ENCODE data around the gene WDR48. TPM values are rescaled to one million over a fixed set of nuclear protein-coding genes. Genes with fewer than 3 reads are reported as not detected.

Gene WDR48
- total RNA-seq (2022; extraction: Qiagen RNA extraction; ENCODE audit: low read depth): 20.4 to 27.2 TPM (median 24.3 TPM) in 5 replicates

GRCh38 chr3:39051649-39052561 is at the start of gene WDR48, which contains the start of gene SCN11A:
WDR48 (plus strand) TSS chr3:39052016; CDS start chr3:39052026, 10 bp downstream.
SCN11A (minus strand) TSS chr3:39051944; CDS start chr3:38950362, 101,582 bp downstream.

GRCh38 chr3:39107388-39108199 is 55.8 kb downstream of the WDR48 start, which contains the start of the genes GORASP1 and TTC21A:
GORASP1 (minus strand) TSS chr3:39107627; CDS start chr3:39107541, 86 bp downstream.
TTC21A (plus strand) TSS chr3:39107680; CDS start chr3:39107838, 158 bp downstream.

Other genes with a start within 250 kb of the WDR48 start
- gene SCN10A, start 235.8 kb upstream of the WDR48 start, total RNA-seq (2022; extraction: Qiagen RNA extraction; ENCODE audit: low read depth): not detected in 5 replicates
- 0.01 TPM in 1 of 5 replicates, not detected in the others for gene SCN11A, start 72 bp upstream of the WDR48 start, total RNA-seq (2022; extraction: Qiagen RNA extraction; ENCODE audit: low read depth)
- gene GORASP1, start 55.6 kb downstream of the WDR48 start, total RNA-seq (2022; extraction: Qiagen RNA extraction; ENCODE audit: low read depth): 31.3 to 34.1 TPM (median 32.8 TPM) in 5 replicates
- 1.3 to 2.5 TPM (median 1.8 TPM) in 5 replicates for gene TTC21A, start 55.7 kb downstream of the WDR48 start, total RNA-seq (2022; extraction: Qiagen RNA extraction; ENCODE audit: low read depth)
- 17.9 to 23.6 TPM (median 20.2 TPM) in 5 replicates for gene CSRNP1, start 101.6 kb downstream of the WDR48 start, total RNA-seq (2022; extraction: Qiagen RNA extraction; ENCODE audit: low read depth)
- gene XIRP1, start 140.6 kb downstream of the WDR48 start, total RNA-seq (2022; extraction: Qiagen RNA extraction; ENCODE audit: low read depth): 0.02 to 0.07 TPM (median 0.05 TPM) in 5 replicates
- gene CX3CR1, start 228.0 kb downstream of the WDR48 start, total RNA-seq (2022; extraction: Qiagen RNA extraction; ENCODE audit: low read depth): 0.09 to 0.25 TPM in 2 of 5 replicates, not detected in the others